ENCODE data around the gene ATG7.

The ATG7 gene

DNA sequence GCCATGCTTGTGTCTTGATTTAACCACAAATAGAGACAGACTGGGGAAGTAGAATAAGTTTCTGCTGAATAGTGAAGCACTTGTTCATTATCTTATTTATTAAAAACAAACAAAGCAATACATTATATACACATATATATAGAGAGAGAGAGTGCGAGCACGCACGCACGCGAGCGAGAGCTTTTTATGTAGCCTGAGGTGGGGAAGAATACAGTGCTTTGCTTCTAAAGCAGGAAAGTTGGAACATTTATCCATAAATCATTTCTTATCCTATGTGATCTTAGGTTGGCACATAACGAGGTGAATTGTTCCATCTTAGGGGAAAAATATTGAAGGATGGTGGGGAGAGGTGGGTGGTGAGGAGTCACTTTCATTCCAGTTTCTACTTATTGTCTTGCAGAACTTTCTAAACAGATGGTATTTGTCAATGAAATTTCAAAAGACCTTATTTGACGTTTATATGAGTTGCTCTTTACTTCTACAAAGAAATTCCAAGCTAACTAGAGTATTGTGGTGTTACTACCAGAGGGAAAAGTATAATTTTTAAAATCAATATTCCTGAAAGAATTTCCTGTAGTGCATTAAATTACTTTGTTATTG lies 110.0 kb downstream of the ATG7 start:
- DNase-seq (ENCODE audit: low read depth) = no peak
- in situ Hi-C loops (cut with HindIII; ENCODE audit: low sequenced_read_pairs) = loop anchor here (25.0 kb wide), 1 partner anchor 180 kb away; no protein-coding TSS in a partner anchor
- no peak for TF ChIP-seq CTCF (IDR thresholded peaks at IDR 0.05; ENCODE audit: low read depth, low read length, missing control alignments)

DNA sequence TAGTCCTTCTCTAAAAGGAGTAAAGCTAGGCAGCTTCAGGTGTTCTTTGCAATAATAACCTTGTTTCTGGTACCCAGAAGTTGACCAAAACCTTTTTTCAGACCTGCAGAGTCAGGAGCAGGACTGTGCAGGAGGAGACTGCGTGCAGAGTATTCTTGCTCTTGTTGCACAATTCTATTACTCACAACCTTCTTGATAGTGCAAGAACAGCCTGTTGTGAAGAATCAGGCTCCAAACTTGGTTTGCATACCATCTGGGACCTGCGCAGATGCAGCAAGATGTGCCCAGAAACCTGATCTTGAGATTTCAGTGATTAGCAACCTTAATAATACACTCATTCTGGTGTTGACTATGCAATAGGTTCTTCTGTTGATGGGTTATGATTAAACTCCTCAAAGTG lies 111.9 kb downstream of the ATG7 start:
- in situ Hi-C loops (cut with HindIII; ENCODE audit: low sequenced_read_pairs) = loop anchor here (25.0 kb wide), 1 partner anchor 178 kb away; no protein-coding TSS in a partner anchor
- no peak overlapping the region for H3K4me3 ChIP-seq (ENCODE audit: low read depth, low read length)
- TF ChIP-seq CTCF (IDR thresholded peaks at IDR 0.05; ENCODE audit: low read depth, low read length, missing control alignments) = no peak
- DNase-seq (ENCODE audit: low read depth) = no peak

More for the DNA sequence above, 110.0 kb downstream of the ATG7 start:
- H3K4me3 ChIP-seq (ENCODE audit: low read depth, low read length) = no peak overlapping the region

- H3K4me3 ChIP-seq (ENCODE audit: low read depth, low read length) = no peak overlapping the region
- in situ Hi-C loops (cut with HindIII; ENCODE audit: low sequenced_read_pairs) = loop anchor here (25.0 kb wide), 1 partner anchor 177 kb away; no protein-coding TSS in a partner anchor
- DNase-seq (ENCODE audit: low read depth) = no peak
- no peak for TF ChIP-seq CTCF (IDR thresholded peaks at IDR 0.05; ENCODE audit: low read depth, low read length, missing control alignments)
Measured at GRCh38 chr3:11385326-11385725, 113.1 kb downstream of the ATG7 start.

GRCh38 chr3:11385891-11386290 lies 113.7 kb downstream of the ATG7 start:
- in situ Hi-C loops (cut with HindIII; ENCODE audit: low sequenced_read_pairs) = loop anchor here (25.0 kb wide), 1 partner anchor 176 kb away; no protein-coding TSS in a partner anchor
- TF ChIP-seq CTCF (IDR thresholded peaks at IDR 0.05; ENCODE audit: low read depth, low read length, missing control alignments) = no peak
- no peak for DNase-seq (ENCODE audit: low read depth)
- H3K4me3 ChIP-seq (ENCODE audit: low read depth, low read length) = no peak overlapping the region

DNA sequence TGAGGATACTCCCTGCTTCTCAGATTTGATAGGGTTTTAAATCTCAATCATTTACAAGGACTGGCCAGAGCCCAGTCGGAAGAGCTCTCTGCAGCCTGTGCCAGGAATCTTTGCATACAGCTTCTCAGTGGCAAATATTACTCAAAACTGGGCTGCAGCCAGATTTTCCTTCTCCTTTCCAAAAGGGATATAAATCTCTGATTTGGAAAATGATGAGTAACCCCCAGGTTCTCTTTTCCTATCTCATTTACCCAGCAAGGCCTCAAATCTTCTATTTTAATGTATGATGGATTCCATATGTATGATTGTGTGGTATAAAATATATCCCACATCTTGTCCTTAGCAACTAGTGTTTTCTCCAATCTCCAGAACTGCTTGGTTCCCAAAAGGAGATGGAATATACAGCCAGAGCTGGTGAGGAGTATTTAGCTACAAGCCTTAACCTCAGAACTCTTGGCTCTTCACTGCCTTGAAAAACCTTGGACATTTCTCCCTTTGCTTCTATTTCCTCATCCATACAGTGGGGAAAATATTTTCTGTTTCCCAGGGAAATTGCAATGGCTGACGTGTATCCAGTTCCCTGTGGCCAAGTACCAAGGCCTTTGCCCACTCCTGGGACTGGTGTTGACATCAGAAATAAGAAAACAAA lies 114.4 kb downstream of the ATG7 start:
- DNase-seq (ENCODE audit: low read depth) = no peak
- no peak overlapping the region for H3K4me3 ChIP-seq (ENCODE audit: low read depth, low read length)
- no peak for TF ChIP-seq CTCF (IDR thresholded peaks at IDR 0.05; ENCODE audit: low read depth, low read length, missing control alignments)
- in situ Hi-C loops (cut with HindIII; ENCODE audit: low sequenced_read_pairs) = loop anchor here (25.0 kb wide), 1 partner anchor 176 kb away; no protein-coding TSS in a partner anchor

- no peak for DNase-seq (ENCODE audit: low read depth)
- in situ Hi-C loops (cut with HindIII; ENCODE audit: low sequenced_read_pairs) = loop anchor here (25.0 kb wide), 1 partner anchor 173 kb away; no protein-coding TSS in a partner anchor
- no peak overlapping the region for H3K4me3 ChIP-seq (ENCODE audit: low read depth, low read length)
- TF ChIP-seq CTCF (IDR thresholded peaks at IDR 0.05; ENCODE audit: low read depth, low read length, missing control alignments) = no peak
Measured at GRCh38 chr3:11389386-11390268, 117.4 kb downstream of the ATG7 start.

Data from astrocyte of the cerebellum (primary cell).